CD14-positive monocyte (primary cell): ENCODE measurements around the gene NEDD4L. TPM values are rescaled to one million over a fixed set of nuclear protein-coding genes. Genes with fewer than 3 reads are reported as not detected.

Experiments used
- DNase-seq, 3 donors: peaks; one replicate each; pipeline ENCODE4 v3.0.0-alpha.2; 2011 to 2022
- H2AFZ ChIP-seq: 2 replicates; pipeline ENCODE4 v1.6.0; 2012; ENCODE audit warnings: mild to moderate bottlenecking, low read depth, low read length, inconsistent platforms; ENCODE audit not compliant: insufficient read depth, poor library complexity, severe bottlenecking
- H3K27ac ChIP-seq, 2 donors: 1 replicate in 1 of 2; 2 replicates in 1 of 2; pipeline ENCODE4 v1.5.1; 2012 to 2013; ENCODE audit warnings: low read length in 2 of 2, control low read depth in 1 of 2, inconsistent platforms in 1 of 2, low read depth in 1 of 2, mild to moderate bottlenecking in 1 of 2
- H3K27me3 ChIP-seq, 2 donors: one replicate each; pipeline versions ENCODE4 v1.6.0 to v1.6.1; 2011 to 2013; ENCODE audit warnings: low read length in 2 of 2; ENCODE audit not compliant: control insufficient read depth in 2 of 2, insufficient read depth in 2 of 2
- H3K36me3 ChIP-seq, 2 donors: replicated peaks in 1 of 2; 1 replicate in 1 of 2; 2 replicates in 1 of 2; pipeline versions ENCODE4 v1.5.1 to v1.6.1; 2012 to 2013; ENCODE audit warnings: low read length in 2 of 2, control low read depth in 1 of 2, inconsistent platforms in 1 of 2, mild to moderate bottlenecking in 1 of 2; ENCODE audit not compliant: insufficient read depth in 2 of 2, control insufficient read depth in 1 of 2
- H3K4me1 ChIP-seq, 2 donors: 1 replicate in 1 of 2; 2 replicates in 1 of 2; pipeline versions ENCODE4 v1.5.1 to v1.6.1; 2012 to 2013; ENCODE audit warnings: low read length in 2 of 2, control low read depth in 1 of 2, inconsistent platforms in 1 of 2, mild to moderate bottlenecking in 1 of 2, moderate library complexity in 1 of 2; ENCODE audit not compliant: insufficient read depth in 2 of 2, control insufficient read depth in 1 of 2
- H3K4me2 ChIP-seq: replicated peaks from 2 replicates; pipeline ENCODE3; 2012; ENCODE audit warnings: low read length, moderate library complexity, mild to moderate bottlenecking; ENCODE audit not compliant: poor library complexity, severe bottlenecking; ENCODE audit errors: extremely low read depth
- H3K4me3 ChIP-seq, 3 experiments: fragments of 200-600 bp in 1 of 3; sonication (generic) in 1 of 3; replicated peaks in 1 of 3; 1 replicate in 2 of 3; 2 replicates in 1 of 3; pipeline ENCODE4 v1.5.1; 2011 to 2013; ENCODE audit warnings: low read length in 3 of 3, mild to moderate bottlenecking in 3 of 3, control low read depth in 2 of 3, low read depth in 2 of 3, inconsistent platforms in 1 of 3, moderate library complexity in 1 of 3
- H3K79me2 ChIP-seq: 2 replicates; pipeline ENCODE4 v1.6.0; 2012; ENCODE audit warnings: mild to moderate bottlenecking, control low read depth, inconsistent platforms, low read length, moderate library complexity; ENCODE audit not compliant: insufficient read depth
- H3K9ac ChIP-seq: 2 replicates; pipeline ENCODE4 v1.6.0; 2017; ENCODE audit warnings: low read length, mild to moderate bottlenecking; ENCODE audit not compliant: insufficient read depth, poor library complexity, severe bottlenecking
- H3K9me3 ChIP-seq, 2 donors: replicated peaks in 1 of 2; 1 replicate in 1 of 2; 2 replicates in 1 of 2; pipeline versions ENCODE4 v1.5.1 to v1.6.1; 2012 to 2013; ENCODE audit warnings: low read length in 2 of 2, control low read depth in 1 of 2; ENCODE audit not compliant: control insufficient read depth in 1 of 2, insufficient read depth in 1 of 2
- H4K20me1 ChIP-seq: 2 replicates; pipeline ENCODE4 v1.6.0; 2012; ENCODE audit warnings: mild to moderate bottlenecking, low read length, control low read depth, moderate library complexity; ENCODE audit not compliant: insufficient read depth
- H3K27ac Mint-ChIP-seq, 7 donors: one replicate each; pipeline ENCODE4 v1.8.0; 2020; ENCODE audit warnings: mild to moderate bottlenecking in 7 of 7, mixed read lengths in 7 of 7, moderate library complexity in 6 of 7, inconsistent platforms in 2 of 7
- H3K27me3 Mint-ChIP-seq, 3 donors: one replicate each; pipeline ENCODE4 v1.8.0; 2021 to 2022; ENCODE audit warnings: low read depth in 3 of 3, mild to moderate bottlenecking in 3 of 3, mixed read lengths in 3 of 3, moderate library complexity in 3 of 3, inconsistent platforms in 1 of 3
- H3K36me3 Mint-ChIP-seq, 2 donors: one replicate each; pipeline ENCODE4 v1.8.0; 2020; ENCODE audit warnings: mixed read lengths in 2 of 2, inconsistent platforms in 1 of 2, mild to moderate bottlenecking in 1 of 2
- H3K4me1 Mint-ChIP-seq: one replicate; pipeline ENCODE4 v1.8.0; 2020; ENCODE audit warnings: mild to moderate bottlenecking, mixed read lengths
- H3K4me3 Mint-ChIP-seq, 2 donors: one replicate each; pipeline ENCODE4 v1.8.0; 2020; ENCODE audit warnings: mild to moderate bottlenecking in 2 of 2, mixed read lengths in 2 of 2, moderate library complexity in 1 of 2
- H3K9me3 Mint-ChIP-seq, 7 donors: one replicate each; pipeline ENCODE4 v1.8.0; 2020 to 2022; ENCODE audit warnings: mixed read lengths in 7 of 7, mild to moderate bottlenecking in 6 of 7, moderate library complexity in 6 of 7, inconsistent platforms in 2 of 7
- WGBS: methylation state at CpG from one replicate; pipeline ENCODE4 v1.1.5; 2013; ENCODE audit warnings: missing lambda C conversion rate; ENCODE audit not compliant: insufficient coverage; 5-methylcytosine and 5-hydroxymethylcytosine counted together
- intact Hi-C, 2 donors: fragments of 100-400 bp; cut with micrococcal nuclease; formaldehyde crosslinking; loops; one replicate each; pipeline versions ENCODE4 v1.15.0 to v1.15.1; 2023
- polyA plus RNA-seq, 3 donors: library from polyadenylated mRNA; depleted of rRNA in 1 of 3; unstranded in 2 of 3; stranded (reverse) in 1 of 3; fragments of 300-500 nt in 2 of 3; fragments of >200 nt in 1 of 3; fragmentation: Illumina TruSeq in 2 of 3; gene quantifications; 1 replicate in 2 of 3; 2 replicates in 1 of 3; pipeline ENCODE4 v1.2.3, GENCODE V29; 2012 to 2021
- TF ChIP-seq, protein P1 (sequence below): fragments of 200-600 bp; IDR thresholded peaks from one replicate; pipeline ENCODE4 v1.8.0; 2022; ENCODE audit warnings: antibody characterized with exemption, mild to moderate bottlenecking

The NEDD4L gene
- polyA plus RNA-seq, 3 donors = 2.5 to 5.2 (median 4.5) TPM

DNA sequence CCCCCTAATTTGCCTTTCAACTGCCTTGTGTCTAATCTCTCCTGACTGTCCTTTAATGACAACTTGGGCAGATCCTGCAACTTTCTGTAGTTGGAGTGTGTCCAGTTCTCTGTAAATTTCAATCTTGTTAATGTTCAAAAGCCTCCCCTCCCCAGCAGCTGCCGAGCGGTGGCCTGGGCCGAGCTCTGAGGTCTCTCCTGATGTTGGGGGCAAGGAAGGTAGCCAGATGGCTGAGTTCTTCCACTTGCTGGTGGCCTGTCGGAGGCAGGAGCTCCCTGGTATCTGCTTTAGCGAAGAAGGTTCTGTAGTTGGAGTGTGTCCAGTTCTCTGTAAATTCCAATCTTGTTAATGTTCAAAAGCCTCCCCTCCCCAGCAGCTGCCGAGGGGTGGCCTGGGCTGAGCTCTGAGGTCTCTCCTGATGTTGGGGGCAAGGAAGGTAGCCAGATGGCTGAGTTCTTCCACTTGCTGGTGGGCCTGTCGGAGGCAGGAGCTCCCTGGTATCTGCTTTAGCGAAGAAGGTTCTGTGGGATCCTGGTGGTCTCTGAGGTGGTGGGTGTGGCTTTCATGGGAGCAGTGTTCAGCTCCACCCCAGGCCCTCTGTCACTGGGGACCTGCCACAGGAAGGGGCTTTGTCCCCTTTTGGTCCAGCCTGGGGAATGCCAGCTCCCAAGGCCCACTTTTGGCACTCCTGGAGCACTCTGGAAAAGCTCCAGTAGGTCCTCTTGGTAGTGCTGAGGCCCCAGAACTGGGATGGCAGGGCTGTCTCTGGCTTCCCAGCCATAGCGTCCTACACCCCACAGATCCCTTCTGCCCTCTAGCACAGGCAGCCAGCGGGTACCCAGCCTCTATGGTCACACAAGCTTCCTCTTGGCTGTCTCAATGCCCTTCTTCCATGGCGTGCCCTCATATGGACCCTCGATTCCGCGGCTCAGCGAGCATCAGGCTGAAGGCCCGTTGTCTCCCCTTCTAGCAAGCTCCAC lies 373.0 kb downstream of the NEDD4L start:
- Histone ChIP-seq H3K27ac (no peak overlapping the region), H3K4me3 (no peak overlapping the region), H3K79me2 (no peaks in the 10 kb centered on the region), H3K9me3 (no peaks in the 10 kb centered on the region), H3K4me1 (no peaks in the 10 kb centered on the region), H3K36me3 (no peaks in the 10 kb centered on the region), H4K20me1 (no peaks in the 10 kb centered on the region), H3K4me2 (no peak overlapping the region), H3K27me3 (no peaks in the 10 kb centered on the region), H3K9ac (no peak overlapping the region), H2AFZ (no peak overlapping the region)
- Mint-ChIP-seq H3K36me3 (no peaks in the 10 kb centered on the region), H3K4me1 (no peaks in the 10 kb centered on the region), H3K27ac (no peak overlapping the region), H3K4me3 (no peak overlapping the region), H3K27me3 (peaks cover 4 to 10% (median 4%) of the 10 kb centered on the region in 3 donors), H3K9me3 (peaks cover 0 to 3% (median 0%) of the 10 kb centered on the region in 7 donors)
- intact Hi-C loops = no loop called here
- TF ChIP-seq, protein P1, sequence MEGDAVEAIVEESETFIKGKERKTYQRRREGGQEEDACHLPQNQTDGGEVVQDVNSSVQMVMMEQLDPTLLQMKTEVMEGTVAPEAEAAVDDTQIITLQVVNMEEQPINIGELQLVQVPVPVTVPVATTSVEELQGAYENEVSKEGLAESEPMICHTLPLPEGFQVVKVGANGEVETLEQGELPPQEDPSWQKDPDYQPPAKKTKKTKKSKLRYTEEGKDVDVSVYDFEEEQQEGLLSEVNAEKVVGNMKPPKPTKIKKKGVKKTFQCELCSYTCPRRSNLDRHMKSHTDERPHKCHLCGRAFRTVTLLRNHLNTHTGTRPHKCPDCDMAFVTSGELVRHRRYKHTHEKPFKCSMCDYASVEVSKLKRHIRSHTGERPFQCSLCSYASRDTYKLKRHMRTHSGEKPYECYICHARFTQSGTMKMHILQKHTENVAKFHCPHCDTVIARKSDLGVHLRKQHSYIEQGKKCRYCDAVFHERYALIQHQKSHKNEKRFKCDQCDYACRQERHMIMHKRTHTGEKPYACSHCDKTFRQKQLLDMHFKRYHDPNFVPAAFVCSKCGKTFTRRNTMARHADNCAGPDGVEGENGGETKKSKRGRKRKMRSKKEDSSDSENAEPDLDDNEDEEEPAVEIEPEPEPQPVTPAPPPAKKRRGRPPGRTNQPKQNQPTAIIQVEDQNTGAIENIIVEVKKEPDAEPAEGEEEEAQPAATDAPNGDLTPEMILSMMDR = no peak
- WGBS = 93% methylated on average over 5 of the region's 16 CpGs
- no peak for DNase-seq

DNA sequence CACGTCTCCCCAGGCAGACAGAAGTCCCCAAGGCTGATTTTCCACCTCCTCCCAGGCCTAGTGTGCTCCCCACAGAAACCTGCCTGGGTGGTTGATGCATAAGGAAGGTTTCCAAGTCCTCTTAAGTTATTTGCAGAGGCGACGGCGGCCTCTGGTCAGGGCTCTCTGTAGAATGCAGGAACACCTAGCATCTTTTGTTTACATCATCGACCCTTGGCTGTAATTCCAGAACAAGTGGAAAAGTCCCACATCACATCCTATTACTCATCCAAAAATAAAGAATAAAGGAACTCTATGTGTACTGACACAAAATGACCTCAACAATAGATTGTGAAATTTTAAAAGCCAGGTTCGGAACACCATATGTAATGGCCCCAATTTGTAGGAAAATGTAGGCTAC lies 373.7 kb downstream of the NEDD4L start:
- peaks cover 4 to 10% (median 4%) of the 10 kb centered on the region in 3 donors for H3K27me3 Mint-ChIP-seq
- no peaks in the 10 kb centered on the region for H3K4me1 ChIP-seq
- no CpG with 5 or more reads among the region's 6 CpGs for WGBS

More for the DNA sequence above, 373.7 kb downstream of the NEDD4L start:
- no peaks in the 10 kb centered on the region for H3K36me3 ChIP-seq
- H3K4me3 ChIP-seq = no peak overlapping the region
- no peaks in the 10 kb centered on the region for H3K9me3 ChIP-seq
- intact Hi-C loops = no loop called here
- no peak overlapping the region for H3K4me2 ChIP-seq
- H4K20me1 ChIP-seq = no peaks in the 10 kb centered on the region
- H3K9ac ChIP-seq = no peak overlapping the region
- no peaks in the 10 kb centered on the region for H3K36me3 Mint-ChIP-seq
- DNase-seq = no peak
- no peak overlapping the region for H2AFZ ChIP-seq
- H3K9me3 Mint-ChIP-seq = peaks cover 0 to 3% (median 0%) of the 10 kb centered on the region in 7 donors
- no peaks in the 10 kb centered on the region for H3K79me2 ChIP-seq
- TF ChIP-seq, protein P1 = no peak
- no peaks in the 10 kb centered on the region for H3K4me1 Mint-ChIP-seq
- H3K27ac ChIP-seq = no peak overlapping the region
- H3K27me3 ChIP-seq = no peaks in the 10 kb centered on the region
- no peak overlapping the region for H3K4me3 Mint-ChIP-seq
- no peak overlapping the region for H3K27ac Mint-ChIP-seq
